Kidney epithelial cell (primary cell): ENCODE measurements around the gene ERCC5. TPM values are rescaled to one million over a fixed set of nuclear protein-coding genes. Genes with fewer than 3 reads are reported as not detected.

Experiments used
- DNase-seq: peaks from one replicate; pipeline ENCODE4 v3.0.0-alpha.2; 2010; ENCODE audit warnings: low read depth
- H3K27me3 ChIP-seq: 2 replicates; pipeline ENCODE4 v1.6.0; 2011; ENCODE audit warnings: low read length; ENCODE audit not compliant: control insufficient read depth, insufficient read depth
- H3K36me3 ChIP-seq: 2 replicates; pipeline ENCODE4 v1.5.1; 2011; ENCODE audit warnings: low read length; ENCODE audit not compliant: control insufficient read depth, insufficient read depth
- H3K4me3 ChIP-seq: 2 replicates; pipeline ENCODE4 v1.5.1; 2011; ENCODE audit warnings: low read depth, mild to moderate bottlenecking, control low read depth, low read length
- total RNA-seq: library from RNA; depleted of rRNA; stranded (reverse); fragments of >200 nt; gene quantifications from 2 replicates; pipeline ENCODE4 v1.2.3, GENCODE V29; 2015
- TF ChIP-seq, protein P1 (sequence below): IDR thresholded peaks from 2 replicates; pipeline ENCODE4 v1.5.1; 2011; ENCODE audit warnings: mild to moderate bottlenecking, moderate library complexity, low read length, control low read depth, inconsistent platforms; ENCODE audit not compliant: insufficient read depth, poor library complexity, severe bottlenecking

ERCC5 gene
- total RNA-seq, 1 donor from 2014 or later: 39.4 TPM

- H3K36me3 ChIP-seq: peaks cover 1% of the 10 kb centered on the region
- TF ChIP-seq, protein P1, sequence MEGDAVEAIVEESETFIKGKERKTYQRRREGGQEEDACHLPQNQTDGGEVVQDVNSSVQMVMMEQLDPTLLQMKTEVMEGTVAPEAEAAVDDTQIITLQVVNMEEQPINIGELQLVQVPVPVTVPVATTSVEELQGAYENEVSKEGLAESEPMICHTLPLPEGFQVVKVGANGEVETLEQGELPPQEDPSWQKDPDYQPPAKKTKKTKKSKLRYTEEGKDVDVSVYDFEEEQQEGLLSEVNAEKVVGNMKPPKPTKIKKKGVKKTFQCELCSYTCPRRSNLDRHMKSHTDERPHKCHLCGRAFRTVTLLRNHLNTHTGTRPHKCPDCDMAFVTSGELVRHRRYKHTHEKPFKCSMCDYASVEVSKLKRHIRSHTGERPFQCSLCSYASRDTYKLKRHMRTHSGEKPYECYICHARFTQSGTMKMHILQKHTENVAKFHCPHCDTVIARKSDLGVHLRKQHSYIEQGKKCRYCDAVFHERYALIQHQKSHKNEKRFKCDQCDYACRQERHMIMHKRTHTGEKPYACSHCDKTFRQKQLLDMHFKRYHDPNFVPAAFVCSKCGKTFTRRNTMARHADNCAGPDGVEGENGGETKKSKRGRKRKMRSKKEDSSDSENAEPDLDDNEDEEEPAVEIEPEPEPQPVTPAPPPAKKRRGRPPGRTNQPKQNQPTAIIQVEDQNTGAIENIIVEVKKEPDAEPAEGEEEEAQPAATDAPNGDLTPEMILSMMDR: no peak
- no peak overlapping the region for H3K4me3 ChIP-seq
- DNase-seq: no peak
- H3K27me3 ChIP-seq: no peaks in the 10 kb centered on the region
Measured at GRCh38 chr13:102879793-102880499, 34.1 kb downstream of the ERCC5 start.

DNA sequence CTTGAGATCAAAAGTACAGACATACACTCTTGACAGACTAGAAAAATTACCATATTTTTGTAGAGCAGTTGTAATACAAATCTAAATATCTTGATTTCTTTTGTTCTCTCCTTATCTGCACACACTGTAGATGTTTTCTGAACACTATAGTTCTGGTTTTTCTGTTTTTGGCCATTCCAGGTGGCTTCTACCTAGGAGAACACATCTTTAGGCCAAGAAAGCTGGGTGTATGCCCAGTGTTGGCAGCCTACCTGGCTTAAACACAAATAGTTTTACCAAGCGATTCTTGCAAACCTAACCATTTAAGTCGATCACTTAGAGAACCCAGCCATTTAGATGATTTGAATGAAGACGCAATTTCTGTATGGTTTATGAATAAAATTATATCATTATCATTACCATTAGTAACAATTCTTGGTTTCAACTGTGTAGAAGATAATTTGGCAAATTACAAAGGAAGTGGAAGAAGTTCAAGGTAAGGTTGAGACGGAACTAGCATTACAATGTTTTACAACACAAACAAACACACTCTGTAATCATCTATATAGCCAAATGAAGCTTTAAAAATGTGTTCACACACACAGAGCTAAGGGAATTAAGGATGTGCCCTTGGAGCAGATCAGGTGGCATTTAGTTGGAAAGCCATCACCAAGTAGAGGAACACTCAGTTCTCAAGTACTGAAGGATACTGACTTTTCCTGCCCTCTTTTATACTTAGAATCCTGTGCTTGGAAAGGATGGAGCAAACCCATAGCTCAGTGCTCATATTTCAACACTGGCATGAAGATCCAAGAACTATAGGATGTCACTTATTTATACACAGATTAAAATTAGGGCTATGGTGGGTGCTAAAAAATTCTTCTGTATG, 36.2 kb downstream of the ERCC5 start:
- TF ChIP-seq, protein P1: no peak
- Histone ChIP-seq H3K27me3 (no peaks in the 10 kb centered on the region), H3K4me3 (no peak overlapping the region), H3K36me3 (no peaks in the 10 kb centered on the region)
- DNase-seq: no peak

DNA sequence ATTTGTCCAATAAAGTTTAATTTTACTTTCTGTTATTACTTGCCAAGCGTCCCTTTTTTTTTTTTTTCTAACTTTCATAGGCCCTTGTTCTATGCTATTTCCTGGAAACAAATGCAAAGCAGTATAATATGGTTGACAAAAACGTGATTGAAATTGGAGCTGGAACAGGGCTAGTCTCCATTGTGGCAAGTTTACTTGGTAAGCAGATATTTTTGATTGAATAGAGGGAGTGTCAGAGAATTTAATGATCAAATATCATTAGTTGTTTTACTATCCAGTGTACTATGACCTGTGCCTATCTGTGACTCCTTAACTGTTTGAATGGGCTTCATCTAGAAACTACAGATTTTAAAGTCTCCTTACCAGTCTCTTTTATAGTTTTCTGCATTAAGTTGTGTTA, 46.7 kb downstream of the ERCC5 start:
- no peak overlapping the region for H3K4me3 ChIP-seq
- no peaks in the 10 kb centered on the region for H3K27me3 ChIP-seq
- H3K36me3 ChIP-seq: no peaks in the 10 kb centered on the region
- DNase-seq: no peak
- TF ChIP-seq, protein P1: no peak

GRCh38 chr13:102897371-102898138, 51.7 kb downstream of the ERCC5 start:
- Histone ChIP-seq H3K27me3 (no peaks in the 10 kb centered on the region), H3K4me3 (no peak overlapping the region), H3K36me3 (no peaks in the 10 kb centered on the region)
- TF ChIP-seq, protein P1: no peak
- no peak for DNase-seq

DNA sequence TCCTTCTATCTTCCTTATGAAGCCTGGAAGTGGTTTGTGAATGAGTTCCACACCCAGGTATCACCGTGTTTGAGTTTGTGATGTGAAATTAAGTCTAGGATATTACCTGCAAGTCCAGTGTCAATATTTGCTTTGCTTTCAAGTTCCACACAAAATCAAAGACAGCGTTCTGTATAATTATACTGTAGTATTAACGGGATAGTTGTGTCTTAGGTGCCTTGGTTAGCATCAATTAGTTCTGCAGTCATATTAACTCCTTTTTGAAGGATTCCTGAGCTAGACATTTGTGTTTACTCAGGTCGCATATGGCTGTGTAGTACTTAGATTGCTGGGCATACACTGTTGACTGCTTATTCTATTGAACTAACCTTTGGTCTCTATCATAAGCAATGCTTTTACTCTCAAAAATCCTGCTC, 54.4 kb downstream of the ERCC5 start:
- DNase-seq: no peak
- H3K27me3 ChIP-seq: no peaks in the 10 kb centered on the region
- TF ChIP-seq, protein P1: no peak
- no peak overlapping the region for H3K4me3 ChIP-seq
- no peaks in the 10 kb centered on the region for H3K36me3 ChIP-seq
